Pancreas (tissue), 10 donors: ENCODE results near the gene CDH4. TPM values are rescaled to one million over a fixed set of nuclear protein-coding genes. Genes with fewer than 3 reads are reported as not detected.

Source experiments
- ATAC-seq, 4 donors: fragments of 200-7000 bp; cut with Tn5 transposase; one replicate each; pipeline versions ENCODE4 v1.8.0 to v1.9.1; 2020; ENCODE audit warnings: mild to moderate bottlenecking in 4 of 4, moderate library complexity in 4 of 4
- DNase-seq, 6 donors: peaks; one replicate each; pipeline ENCODE4 v3.0.0-alpha.2; 2020
- FAIRE-seq: peaks from 2 replicates; lab custom pipeline; 2012; peaks lifted over from hg19 to GRCh38; lab: Jason Lieb, UNC
- H3K27ac ChIP-seq, 4 donors: fragments of 200-600 bp; sonication (generic); 1 replicate in 3 of 4; 2 replicates in 1 of 4; pipeline versions ENCODE4 v1.5.0 to v1.8.0; 2020
- H3K27me3 ChIP-seq, 4 donors: fragments of 200-600 bp; one replicate each; pipeline ENCODE4 v1.8.0; 2021
- H3K36me3 ChIP-seq, 3 donors: fragments of 200-600 bp; sonication (generic) in 1 of 3; one replicate each; pipeline versions ENCODE4 v1.5.0 to v1.8.0; 2020 to 2021
- H3K4me1 ChIP-seq, 3 donors: fragments of 200-600 bp; one replicate each; pipeline ENCODE4 v1.8.0; 2021
- H3K4me3 ChIP-seq, 4 donors: fragments of 200-600 bp; sonication (generic) in 2 of 4; one replicate each; pipeline versions ENCODE4 v1.5.0 to v1.8.0; 2020 to 2021
- H3K9me3 ChIP-seq, 4 donors: fragments of 200-600 bp; one replicate each; pipeline ENCODE4 v1.8.0; 2021
- WGBS, 2 donors: extraction: QIAGEN DNeasy Blood & Tissue Kit; methylation state at CpG; one replicate each; pipeline ENCODE4 v1.1.7; 2013; 5-methylcytosine and 5-hydroxymethylcytosine counted together
- intact Hi-C, 3 donors: fragments of 100-400 bp; cut with DNase I; formaldehyde crosslinking; loops; one replicate each; pipeline versions ENCODE4 v1.11.1 to v1.14.2; 2022
- polyA plus RNA-seq, 2 donors: library from polyadenylated mRNA; stranded (reverse); fragments of 200-250 nt; gene quantifications; one replicate each; pipeline ENCODE4 v1.2.3, GENCODE V29; 2013
- total RNA-seq, 6 donors: library from RNA; stranded (reverse); fragmentation: NEBNext Ultra II Directional in 4 of 6; extraction: Animal tissue kit (Norgen Biotek cat#: 25700) in 4 of 6; gene quantifications; one replicate each; pipeline versions ENCODE4 v1.2.1 to v1.2.4, GENCODE V29; 2021 to 2023
- TF ChIP-seq, protein P1 (sequence below), 4 donors: fragments of 200-600 bp; sonication (generic) in 3 of 4; IDR thresholded peaks; one replicate each; pipeline versions ENCODE4 v1.5.0 to v1.8.0; 2021; ENCODE audit warnings: antibody characterized with exemption in 4 of 4
- donor health status: healthy with polysubstance abuse.
- donor health status: DM: no; HTN: no; CAD: no; lungs with moderate emphysema.
- donor health status: DM: no; HTN: no; CAD: no.
- donor health status: control.
- donor health status: control.
- donor health status: Bipolar disorder and iron deficiency.
- donor health status: DM: yes; HTN: yes; CAD: no.
- donor health status: DM: no; HTN: no; CAD: no.
- donor health status: DM: no; HTN: no; CAD: no.
- donor health status: DM: yes; HTN: yes; CAD: no.

CDH4 gene
- total and polyA plus RNA-seq, 8 donors: 0.04 to 1.4 (median 0.27) TPM

DNA sequence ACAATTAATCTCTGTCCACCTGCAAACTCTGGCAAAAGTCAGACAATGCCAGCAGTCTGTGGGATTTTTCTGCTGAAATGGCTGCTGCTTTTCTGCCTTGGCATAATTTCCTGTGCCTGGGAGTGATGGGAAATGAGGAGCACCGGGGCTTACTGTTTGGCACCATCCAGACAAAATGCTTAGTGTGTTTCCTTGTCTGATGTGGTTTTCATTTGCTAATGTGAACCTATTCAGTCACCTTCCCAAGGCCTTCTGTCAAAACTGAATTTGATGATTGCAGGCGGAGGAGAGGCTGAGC, 56.4 kb downstream of the CDH4 start:
- 26 to 41% methylated on average over 2 of the region's 2 CpGs for WGBS, 2 donors
- intact Hi-C loops: no loop called here

DNA sequence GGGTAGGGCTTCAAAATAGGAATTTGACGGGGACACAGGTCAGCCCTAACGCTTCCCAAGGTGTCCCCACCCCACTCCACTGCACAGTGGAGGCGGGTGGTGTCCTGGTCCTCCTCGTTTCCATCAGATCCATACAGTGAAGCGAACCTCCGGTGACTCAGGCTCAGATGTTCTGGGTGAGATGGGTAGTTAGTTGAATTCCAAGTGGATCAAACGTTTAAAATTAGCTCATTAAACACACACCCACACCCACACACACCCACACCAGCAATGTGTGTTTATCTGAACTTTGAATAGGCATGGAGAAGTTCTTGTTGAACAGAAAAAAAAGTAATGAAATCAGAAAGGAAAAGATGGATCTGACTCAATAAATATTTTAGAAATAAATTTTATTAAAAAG, 58.9 kb downstream of the CDH4 start:
- TF ChIP-seq, protein P1, sequence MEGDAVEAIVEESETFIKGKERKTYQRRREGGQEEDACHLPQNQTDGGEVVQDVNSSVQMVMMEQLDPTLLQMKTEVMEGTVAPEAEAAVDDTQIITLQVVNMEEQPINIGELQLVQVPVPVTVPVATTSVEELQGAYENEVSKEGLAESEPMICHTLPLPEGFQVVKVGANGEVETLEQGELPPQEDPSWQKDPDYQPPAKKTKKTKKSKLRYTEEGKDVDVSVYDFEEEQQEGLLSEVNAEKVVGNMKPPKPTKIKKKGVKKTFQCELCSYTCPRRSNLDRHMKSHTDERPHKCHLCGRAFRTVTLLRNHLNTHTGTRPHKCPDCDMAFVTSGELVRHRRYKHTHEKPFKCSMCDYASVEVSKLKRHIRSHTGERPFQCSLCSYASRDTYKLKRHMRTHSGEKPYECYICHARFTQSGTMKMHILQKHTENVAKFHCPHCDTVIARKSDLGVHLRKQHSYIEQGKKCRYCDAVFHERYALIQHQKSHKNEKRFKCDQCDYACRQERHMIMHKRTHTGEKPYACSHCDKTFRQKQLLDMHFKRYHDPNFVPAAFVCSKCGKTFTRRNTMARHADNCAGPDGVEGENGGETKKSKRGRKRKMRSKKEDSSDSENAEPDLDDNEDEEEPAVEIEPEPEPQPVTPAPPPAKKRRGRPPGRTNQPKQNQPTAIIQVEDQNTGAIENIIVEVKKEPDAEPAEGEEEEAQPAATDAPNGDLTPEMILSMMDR (IDR thresholded peaks at IDR 0.05): no peak
- Histone ChIP-seq H3K36me3 (no peaks in the 10 kb centered on the region), H3K4me1 (no peaks in the 10 kb centered on the region), H3K9me3 (no peaks in the 10 kb centered on the region), H3K27me3 (no peaks in the 10 kb centered on the region), H3K27ac (no peak overlapping the region), H3K4me3 (no peak overlapping the region)
- FAIRE-seq (no peak), DNase-seq (no peak), ATAC-seq (no peak)
- intact Hi-C loops: no loop called here
- WGBS, 2 donors: 44 to 64% methylated on average over 7 of the region's 7 CpGs

More for the DNA sequence above, 56.4 kb downstream of the CDH4 start:
- Histone ChIP-seq H3K27me3 (no peaks in the 10 kb centered on the region), H3K4me3 (no peak overlapping the region), H3K9me3 (no peaks in the 10 kb centered on the region), H3K36me3 (no peaks in the 10 kb centered on the region), H3K27ac (no peak overlapping the region), H3K4me1 (no peaks in the 10 kb centered on the region)
- no peak for FAIRE-seq
- ATAC-seq: peak in 1 of 4 donors; percentile 32
- DNase-seq: no peak
- TF ChIP-seq, protein P1 (IDR thresholded peaks at IDR 0.05): no peak

DNA sequence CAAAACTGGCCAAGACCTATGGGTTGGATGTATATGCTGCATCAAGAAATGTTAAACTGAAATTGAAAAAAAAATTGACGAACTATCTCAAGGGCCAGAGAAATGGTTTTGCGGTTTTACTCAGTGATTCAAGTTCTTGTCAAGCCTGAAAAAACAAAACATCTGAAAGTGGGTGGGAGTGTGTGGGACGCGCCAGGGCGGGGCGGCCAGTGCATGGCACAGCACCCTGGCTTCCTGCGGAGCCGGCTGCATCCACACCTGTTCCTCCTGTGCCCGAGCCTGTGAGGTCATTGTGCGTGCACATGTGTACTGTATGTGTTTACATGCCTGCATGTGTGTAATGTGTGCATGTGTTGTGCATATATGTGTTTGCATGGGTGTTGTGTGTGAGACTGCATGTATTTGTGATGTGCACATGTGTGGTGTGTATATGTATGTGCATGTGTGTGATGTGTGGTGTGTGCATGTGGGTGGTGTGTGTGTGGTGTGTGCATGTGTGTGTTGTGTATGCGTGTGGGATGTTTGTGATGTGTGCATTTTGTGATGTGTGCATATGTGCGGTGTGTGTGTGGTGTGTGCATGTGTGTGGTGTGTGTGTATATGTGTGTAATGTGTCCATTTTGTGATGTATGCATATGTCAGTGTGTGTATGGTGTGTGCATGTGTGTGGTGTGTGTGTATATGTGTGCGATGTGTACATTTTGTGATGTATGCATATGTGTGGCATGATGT, 59.8 kb downstream of the CDH4 start:
- no peaks in the 10 kb centered on the region for H3K9me3 ChIP-seq
- TF ChIP-seq, protein P1 (IDR thresholded peaks at IDR 0.05): no peak
- H3K4me3 ChIP-seq: no peak overlapping the region
- no peak for DNase-seq
- H3K27me3 ChIP-seq: no peaks in the 10 kb centered on the region
- intact Hi-C loops: no loop called here
- H3K36me3 ChIP-seq: no peaks in the 10 kb centered on the region
- H3K27ac ChIP-seq: no peak overlapping the region
- no peaks in the 10 kb centered on the region for H3K4me1 ChIP-seq
- FAIRE-seq: no peak
- WGBS, 2 donors: 76 to 87% methylated on average over 13 of the region's 13 CpGs
- ATAC-seq: no peak

DNA sequence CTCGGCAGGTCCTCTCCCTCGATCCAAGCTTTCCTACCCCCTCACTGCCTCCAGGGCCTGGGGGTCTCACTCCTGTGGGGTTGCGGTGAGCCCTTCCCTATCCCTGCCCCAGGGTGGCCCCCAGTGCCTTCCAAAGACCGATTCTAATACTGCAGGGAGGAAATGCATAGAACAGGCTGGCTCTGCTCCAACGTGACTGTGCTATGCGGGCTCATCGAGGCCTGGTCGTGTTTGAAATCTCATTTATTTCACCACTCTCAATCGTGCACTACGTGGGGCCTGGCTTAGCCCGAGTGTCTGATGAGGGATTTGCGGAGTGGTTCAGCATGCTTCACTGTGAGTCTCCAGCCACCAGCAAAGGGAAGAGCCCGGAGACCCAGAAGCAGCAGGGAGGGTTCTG, 60.9 kb downstream of the CDH4 start:
- intact Hi-C loops: no loop called here
- Histone ChIP-seq H3K9me3 (no peaks in the 10 kb centered on the region), H3K36me3 (no peaks in the 10 kb centered on the region), H3K4me3 (no peak overlapping the region), H3K4me1 (no peaks in the 10 kb centered on the region), H3K27me3 (no peaks in the 10 kb centered on the region), H3K27ac (no peak overlapping the region)
- TF ChIP-seq, protein P1 (IDR thresholded peaks at IDR 0.05): no peak
- DNase-seq (no peak), ATAC-seq (no peak), FAIRE-seq (no peak)
- 52 to 54% methylated on average over 13 of the region's 13 CpGs for WGBS, 2 donors

DNA sequence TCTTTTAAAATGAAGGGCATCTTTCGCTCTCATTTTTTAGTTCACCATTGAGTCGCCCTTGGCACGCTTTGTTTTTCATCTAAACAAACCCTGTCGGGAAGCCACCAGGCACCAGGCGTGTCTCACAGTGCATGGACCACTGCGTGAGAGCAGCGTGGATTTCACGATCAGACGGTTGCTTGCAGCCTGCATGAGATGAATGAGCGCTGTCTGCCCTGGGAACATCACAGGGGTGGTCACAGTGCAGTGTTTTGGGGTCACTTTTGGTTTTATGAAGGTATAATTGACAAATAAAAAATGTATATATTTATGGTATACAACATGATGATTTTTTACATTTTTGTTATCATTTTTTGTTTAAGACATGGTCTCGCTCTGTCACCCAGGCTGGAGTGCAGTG, 61.3 kb downstream of the CDH4 start:
- no peaks in the 10 kb centered on the region for H3K36me3 ChIP-seq
- DNase-seq: no peak
- no peak overlapping the region for H3K4me3 ChIP-seq
- H3K4me1 ChIP-seq: no peaks in the 10 kb centered on the region
- no peaks in the 10 kb centered on the region for H3K9me3 ChIP-seq
- no peaks in the 10 kb centered on the region for H3K27me3 ChIP-seq
- H3K27ac ChIP-seq: no peak overlapping the region
- intact Hi-C loops: no loop called here
- WGBS, 2 donors: 61 to 78% methylated on average over 11 of the region's 11 CpGs
- no peak for ATAC-seq
- TF ChIP-seq, protein P1 (IDR thresholded peaks at IDR 0.05): no peak
- FAIRE-seq: no peak
